CD4-positive, alpha-beta T cell treated with Interleukin-1 beta for 1 hour (primary cell): ENCODE measurements around the gene SLC25A31.
A peak's percentile ranks its signal among the peaks of the same experiment; 100 is the strongest.

Source experiments
- DNase-seq, 2 donors: peaks; one replicate each; pipeline ENCODE4 v3.0.0-alpha.2; 2020 to 2022

SLC25A31 gene

GRCh38 chr4:127778102-127778501, 47.9 kb downstream of the SLC25A31 start:
- no peak for DNase-seq

DNA sequence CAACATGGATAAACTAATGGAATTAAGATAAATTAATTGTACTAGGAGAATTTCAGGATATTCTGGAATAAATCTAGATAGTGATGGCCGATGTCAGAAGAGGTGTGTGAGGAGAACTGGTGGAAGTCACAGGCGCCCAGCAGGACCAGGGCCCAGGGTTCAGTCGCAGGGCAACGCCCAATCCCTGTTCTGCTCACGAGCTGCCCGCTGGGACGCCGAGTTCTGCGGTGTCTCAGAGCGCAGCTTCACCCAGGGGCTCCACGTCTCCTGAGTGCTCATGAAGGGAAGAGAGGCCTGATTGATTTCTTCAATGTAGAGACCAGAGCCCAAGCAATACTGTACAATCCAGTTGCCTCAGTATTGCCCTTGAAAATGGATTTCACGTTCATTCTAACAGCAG, 50.4 kb downstream of the SLC25A31 start:
- no peak for DNase-seq

GRCh38 chr4:127781300-127782024, 51.3 kb downstream of the SLC25A31 start:
- peak in 1 of 2 donors; percentile 1 for DNase-seq

DNA sequence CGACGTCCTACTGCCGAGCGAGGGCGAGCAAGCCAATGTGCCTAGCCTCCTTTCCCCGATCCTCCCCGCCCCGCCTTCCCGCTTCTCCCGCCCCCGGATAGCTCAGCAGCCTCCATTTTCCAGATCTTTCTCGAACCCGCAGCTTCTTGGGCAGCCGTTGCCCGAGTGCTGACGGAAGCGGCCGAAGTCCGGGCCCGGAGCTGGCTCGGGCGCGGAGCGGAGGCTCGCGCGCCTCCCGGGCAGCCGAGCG, 51.8 kb downstream of the SLC25A31 start:
- DNase-seq, result no peak

GRCh38 chr4:127782275-127783025, 52.2 kb downstream of the SLC25A31 start, which contains the start of gene HSPA4L:
Gene HSPA4L (plus strand): TSS chr4:127782322. CDS start chr4:127782551, 229 bp downstream.
- DNase-seq, result peak; percentile 37 to 56

GRCh38 chr4:127783026-127783769, 53.0 kb downstream of the SLC25A31 start:
- no peak for DNase-seq

- DNase-seq, result no peak
Measured at GRCh38 chr4:127783955-127784770, 54.0 kb downstream of the SLC25A31 start.

DNA sequence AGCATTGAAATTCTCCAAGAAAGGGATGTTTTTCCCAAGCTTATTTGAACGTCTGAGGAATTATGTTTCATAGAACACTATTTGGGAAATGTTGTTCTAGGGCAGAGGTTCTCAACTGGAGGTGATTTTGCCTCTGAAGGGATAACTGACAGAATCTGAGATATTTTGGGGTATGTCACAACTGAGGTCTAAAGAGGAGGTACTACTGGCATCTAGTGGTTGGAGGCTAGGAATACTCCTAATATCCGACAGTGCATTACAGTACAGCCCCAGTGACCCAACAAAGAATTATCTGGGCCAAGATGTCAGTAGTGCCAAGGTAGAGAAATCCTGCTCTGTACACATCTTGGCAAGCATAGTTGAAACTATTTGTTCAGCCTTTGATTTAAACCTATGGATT, 58.3 kb downstream of the SLC25A31 start:
- no peak for DNase-seq

GRCh38 chr4:127791391-127791790, 61.2 kb downstream of the SLC25A31 start:
- DNase-seq, result no peak

DNA sequence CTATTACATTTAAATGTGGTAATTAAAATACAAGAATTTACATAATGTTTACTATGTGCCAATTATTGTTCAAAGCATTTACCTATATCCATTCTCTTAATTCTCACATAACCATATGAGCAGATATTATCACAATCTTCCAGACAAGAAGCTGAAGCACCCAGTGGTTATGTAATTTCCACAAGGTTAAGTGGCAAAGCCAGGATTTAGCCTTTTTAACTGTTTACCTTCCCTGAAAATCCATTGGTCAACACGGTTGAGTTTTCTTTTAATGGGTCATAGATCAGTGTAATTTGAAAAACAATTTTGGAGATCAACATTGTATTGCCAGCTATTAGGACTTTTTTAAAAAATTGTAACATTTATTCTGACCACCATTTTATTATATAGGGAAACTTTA, 63.3 kb downstream of the SLC25A31 start:
- DNase-seq, result no peak

GRCh38 chr4:127799711-127800110, 69.5 kb downstream of the SLC25A31 start:
- no peak for DNase-seq

GRCh38 chr4:127809173-127809800, 79.1 kb downstream of the SLC25A31 start:
- DNase-seq, result no peak

DNA sequence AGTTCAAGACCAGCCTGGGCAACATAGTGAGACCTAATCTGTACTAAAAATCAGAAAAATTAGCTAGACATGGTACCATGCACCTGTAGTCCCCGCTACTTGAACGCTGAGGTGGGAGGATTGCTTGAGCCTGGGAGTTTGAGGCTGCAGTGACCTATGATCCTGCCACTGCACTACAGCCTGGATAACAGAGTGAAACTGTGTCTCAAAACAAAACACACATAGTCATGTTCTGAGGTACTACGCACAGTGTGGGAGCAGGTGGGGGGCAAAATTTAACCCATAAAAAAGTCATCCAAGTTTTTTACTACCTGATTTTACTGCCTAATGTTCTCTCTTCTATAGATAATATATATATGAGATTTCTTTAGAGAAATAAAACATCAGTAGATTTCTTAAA, 80.4 kb downstream of the SLC25A31 start:
- no peak for DNase-seq

- DNase-seq, result no peak
Measured at GRCh38 chr4:127822430-127822829, 92.2 kb downstream of the SLC25A31 start.
